Fibroblast of lung (primary cell): ENCODE measurements around the gene CCND2. TPM values are rescaled to one million over a fixed set of nuclear protein-coding genes. Genes with fewer than 3 reads are reported as not detected.

Experiments
- DNase-seq, 2 donors: peaks; one replicate each; pipeline versions ENCODE4 v3.0.0 to v3.0.0-alpha.2; 2010; ENCODE audit warnings: low read depth in 2 of 2
- H2AFZ ChIP-seq: 2 replicates; pipeline ENCODE4 v1.5.1; 2012; ENCODE audit warnings: low read length, control low read depth, inconsistent platforms
- H3K27ac ChIP-seq: 2 replicates; pipeline ENCODE4 v1.5.1; 2011; ENCODE audit warnings: low read length, control low read depth; ENCODE audit not compliant: insufficient read depth
- H3K27me3 ChIP-seq: 2 replicates; pipeline ENCODE4 v1.5.1; 2011; ENCODE audit warnings: mild to moderate bottlenecking, low read length; ENCODE audit not compliant: control insufficient read depth, insufficient read depth
- H3K36me3 ChIP-seq: 2 replicates; pipeline ENCODE4 v1.5.1; 2011; ENCODE audit warnings: low read length; ENCODE audit not compliant: control insufficient read depth, insufficient read depth
- H3K4me1 ChIP-seq: 2 replicates; pipeline ENCODE4 v1.5.1; 2011; ENCODE audit warnings: low read length; ENCODE audit not compliant: control insufficient read depth, insufficient read depth; ENCODE audit errors: extremely low read depth
- H3K4me2 ChIP-seq: 2 replicates; pipeline ENCODE4 v1.5.1; 2011; ENCODE audit warnings: low read length, control low read depth; ENCODE audit not compliant: insufficient read depth; ENCODE audit errors: extremely low read depth
- H3K4me3 ChIP-seq, 4 experiments: fragments of 200-600 bp in 1 of 4; sonication (generic) in 1 of 4; replicated peaks in 1 of 4; 2 replicates each; pipeline ENCODE4 v1.5.1; 2011 to 2016; ENCODE audit warnings: low read length in 4 of 4, low read depth in 3 of 4, mild to moderate bottlenecking in 3 of 4, control low read depth in 2 of 4, inconsistent platforms in 1 of 4, mixed read lengths in 1 of 4; ENCODE audit not compliant: insufficient read depth in 1 of 4; ENCODE audit errors: control extremely low read depth in 1 of 4
- H3K79me2 ChIP-seq: 2 replicates; pipeline ENCODE4 v1.5.1; 2012; ENCODE audit warnings: mild to moderate bottlenecking, low read length, inconsistent platforms; ENCODE audit not compliant: control insufficient read depth, insufficient read depth
- H3K9ac ChIP-seq: 2 replicates; pipeline ENCODE4 v1.5.1; 2011; ENCODE audit warnings: mild to moderate bottlenecking, low read length, control low read depth; ENCODE audit not compliant: insufficient read depth
- H3K9me3 ChIP-seq: 2 replicates; pipeline ENCODE4 v1.5.1; 2012; ENCODE audit warnings: low read depth, low read length; ENCODE audit not compliant: control insufficient read depth, insufficient read depth
- H4K20me1 ChIP-seq: 2 replicates; pipeline ENCODE4 v1.5.1; 2011; ENCODE audit warnings: low read length; ENCODE audit not compliant: control insufficient read depth, insufficient read depth; ENCODE audit errors: extremely low read depth
- CTCF ChIP-seq, 2 donors: IDR thresholded peaks in 1 of 2; conservative IDR thresholded peaks in 1 of 2; 1 replicate in 1 of 2; 2 replicates in 1 of 2; pipeline ENCODE4 v1.5.1; 2011 to 2012; ENCODE audit warnings: low read length in 2 of 2, control low read depth in 1 of 2, inconsistent platforms in 1 of 2, low read depth in 1 of 2, mild to moderate bottlenecking in 1 of 2
- EZH2 ChIP-seq: IDR thresholded peaks from 2 replicates; pipeline ENCODE4 v1.5.1; 2012; ENCODE audit warnings: low read length, control low read depth, mild to moderate bottlenecking; ENCODE audit errors: missing control alignments
- polyA plus RNA-seq, 2 donors: library from polyadenylated mRNA; depleted of rRNA in 1 of 2; stranded (reverse) in 1 of 2; unstranded in 1 of 2; fragments of >200 nt; gene quantifications; 2 replicates each; pipeline ENCODE4 v1.2.1, GENCODE V29; 2011 to 2012; ENCODE audit warnings: missing spikeins in 1 of 2
- total RNA-seq: library from RNA; depleted of rRNA; stranded (reverse); fragments of >200 nt; gene quantifications from 2 replicates; pipeline ENCODE4 v1.2.1, GENCODE V29; 2014

The CCND2 gene
- total and polyA plus RNA-seq, 2 donors (not counting 1 experiment from before 2014, with no cell fraction given), result 7.0 to 37.3 TPM

GRCh38 chr12:4240981-4241380 is 32.6 kb upstream of the CCND2 start:
- no peak overlapping the region for H2AFZ ChIP-seq
- no peaks in the 10 kb centered on the region for H3K36me3 ChIP-seq
- DNase-seq, result no peak
- no peaks in the 10 kb centered on the region for H3K4me1 ChIP-seq
- H3K9me3 ChIP-seq, result no peaks in the 10 kb centered on the region
- no peaks in the 10 kb centered on the region for H3K27me3 ChIP-seq
- no peak overlapping the region for H3K9ac ChIP-seq
- no peaks in the 10 kb centered on the region for H4K20me1 ChIP-seq
- no peak overlapping the region for H3K4me3 ChIP-seq
- no peak overlapping the region for H3K27ac ChIP-seq
- no peaks in the 10 kb centered on the region for H3K79me2 ChIP-seq
- no peak overlapping the region for H3K4me2 ChIP-seq
- TF ChIP-seq CTCF (conservative IDR thresholded peaks at IDR 0.05 in 1 of 2, IDR thresholded peaks at IDR 0.05 in 1 of 2; ENCODE audit: low read depth in 1 of 2, low read length in 2 of 2), result no peak
- TF ChIP-seq EZH2, result no peak

GRCh38 chr12:4241592-4241991 is 32.0 kb upstream of the CCND2 start:
- H3K79me2 ChIP-seq, result no peaks in the 10 kb centered on the region
- H3K9ac ChIP-seq, result no peak overlapping the region
- no peak overlapping the region for H3K27ac ChIP-seq
- no peak overlapping the region for H3K4me2 ChIP-seq
- no peak overlapping the region for H2AFZ ChIP-seq
- no peaks in the 10 kb centered on the region for H4K20me1 ChIP-seq
- no peaks in the 10 kb centered on the region for H3K36me3 ChIP-seq
- no peaks in the 10 kb centered on the region for H3K9me3 ChIP-seq
- no peak overlapping the region for H3K4me3 ChIP-seq
- H3K27me3 ChIP-seq, result no peaks in the 10 kb centered on the region
- DNase-seq, result no peak
- no peaks in the 10 kb centered on the region for H3K4me1 ChIP-seq
- TF ChIP-seq CTCF (conservative IDR thresholded peaks at IDR 0.05 in 1 of 2, IDR thresholded peaks at IDR 0.05 in 1 of 2; ENCODE audit: low read depth in 1 of 2, low read length in 2 of 2) (no peak), EZH2 (no peak)

GRCh38 chr12:4242595-4242994 is 31.0 kb upstream of the CCND2 start:
- Histone ChIP-seq H3K4me1 (no peaks in the 10 kb centered on the region), H3K79me2 (no peaks in the 10 kb centered on the region), H3K27me3 (no peaks in the 10 kb centered on the region), H3K27ac (no peak overlapping the region), H3K9ac (no peak overlapping the region), H2AFZ (no peak overlapping the region), H3K4me2 (no peak overlapping the region), H3K36me3 (no peaks in the 10 kb centered on the region), H3K9me3 (no peaks in the 10 kb centered on the region), H4K20me1 (no peaks in the 10 kb centered on the region), H3K4me3 (no peak overlapping the region)
- DNase-seq, result no peak
- no peak for TF ChIP-seq EZH2
- TF ChIP-seq CTCF (conservative IDR thresholded peaks at IDR 0.05 in 1 of 2, IDR thresholded peaks at IDR 0.05 in 1 of 2; ENCODE audit: low read depth in 1 of 2, low read length in 2 of 2), result no peak
